HG03354 (cell line): ENCODE measurements around the gene COL20A1.

Experiments
- ATAC-seq: cut with Tn5 transposase; IDR thresholded peaks from one replicate; pipeline ENCODE4 v1.9.1; 2021; ENCODE audit warnings: mild to moderate bottlenecking; ENCODE audit not compliant: unreplicated experiment, poor library complexity, severe bottlenecking

COL20A1 gene

DNA sequence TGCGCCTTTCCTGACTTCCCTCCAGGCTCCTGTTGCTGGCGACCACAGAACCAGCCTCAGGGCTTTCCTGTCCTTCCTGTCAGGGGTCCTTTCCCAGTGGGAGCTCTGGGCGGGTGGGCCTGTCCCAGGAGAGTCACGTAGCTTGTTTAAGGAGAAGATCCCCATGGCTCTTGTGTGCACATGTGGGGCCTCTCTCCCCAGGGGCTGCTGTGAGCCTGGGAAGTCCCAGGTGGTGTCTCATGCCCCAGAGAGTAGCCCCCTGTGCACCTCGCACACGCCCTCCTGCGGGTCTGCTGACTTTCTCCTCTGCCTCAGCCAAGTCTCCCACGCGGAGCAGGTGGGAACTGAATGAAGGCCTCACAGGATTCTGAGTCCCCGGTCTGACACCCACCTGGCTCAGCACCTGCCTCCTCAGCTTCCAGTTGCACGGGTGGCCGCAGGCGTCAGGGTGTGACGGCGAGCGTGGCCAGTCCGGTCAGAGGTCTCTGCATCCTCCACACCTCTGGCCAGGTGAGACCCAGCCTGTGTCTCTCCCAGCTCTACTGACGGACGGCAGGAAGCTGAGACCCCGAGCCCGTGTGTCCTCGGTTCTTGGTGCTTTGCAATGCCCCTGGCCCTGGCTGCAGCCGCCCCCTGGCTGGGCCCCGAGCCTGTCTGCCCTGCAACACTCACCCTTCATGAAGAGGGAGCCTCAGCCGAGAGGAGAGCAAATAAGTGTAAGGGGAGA is 33.1 kb upstream of the COL20A1 start:
- no peak for ATAC-seq

DNA sequence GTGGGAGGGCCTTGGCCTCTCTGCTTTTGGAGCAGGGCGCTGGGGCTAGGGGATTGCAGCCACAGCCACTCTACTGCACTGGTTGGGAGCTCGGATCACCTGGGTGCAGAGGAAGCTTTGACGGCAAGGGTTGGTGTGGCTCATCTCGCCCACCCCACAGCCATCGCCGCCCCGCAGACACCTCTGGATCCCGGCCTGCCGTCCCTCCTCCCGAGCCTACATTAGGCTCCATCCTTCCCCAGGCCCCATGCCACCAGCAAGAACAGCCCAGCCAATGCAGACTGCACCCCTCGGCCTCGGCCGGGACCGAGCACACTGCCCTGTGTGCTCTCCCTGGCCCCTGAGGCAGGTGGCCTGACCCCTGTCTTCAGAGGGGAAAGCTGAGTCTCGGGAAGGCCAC is 32.5 kb upstream of the COL20A1 start:
- ATAC-seq: no peak

DNA sequence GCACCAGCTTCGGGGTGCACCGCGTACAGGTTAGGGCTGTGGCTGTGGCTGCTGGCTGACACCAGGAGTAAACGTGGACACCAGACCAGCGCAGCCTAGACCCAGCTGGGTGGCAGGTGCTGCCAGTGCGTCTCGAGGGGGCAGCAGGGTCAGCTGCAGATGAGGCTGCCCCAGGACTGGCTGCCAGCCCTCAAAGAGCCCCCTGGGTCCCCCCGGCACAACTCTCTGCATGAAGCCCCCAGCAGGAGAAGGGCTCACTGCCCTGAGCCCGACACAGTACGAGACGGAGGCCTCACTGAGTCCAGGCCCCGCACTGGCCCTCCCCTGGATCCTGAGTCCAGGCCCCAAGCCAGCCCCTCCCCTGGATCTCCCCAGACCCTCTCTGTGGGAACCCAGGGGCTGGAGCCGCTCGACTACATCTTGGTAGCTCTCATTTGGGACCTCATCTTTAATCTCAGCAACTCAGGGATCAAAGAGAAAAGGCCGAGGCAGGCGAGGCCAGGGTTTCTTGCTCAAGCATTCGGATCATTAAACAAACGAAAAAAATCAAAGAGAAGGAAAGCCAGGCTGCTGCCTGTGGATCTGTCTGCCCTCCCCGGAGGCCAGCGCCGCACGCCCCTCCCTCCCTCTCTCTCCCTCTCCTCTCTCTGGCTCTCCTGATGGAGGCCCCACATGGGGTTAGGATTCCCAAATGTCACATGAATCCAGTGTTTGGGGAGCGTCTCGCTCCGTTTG is 31.8 kb upstream of the COL20A1 start:
- no peak for ATAC-seq

DNA sequence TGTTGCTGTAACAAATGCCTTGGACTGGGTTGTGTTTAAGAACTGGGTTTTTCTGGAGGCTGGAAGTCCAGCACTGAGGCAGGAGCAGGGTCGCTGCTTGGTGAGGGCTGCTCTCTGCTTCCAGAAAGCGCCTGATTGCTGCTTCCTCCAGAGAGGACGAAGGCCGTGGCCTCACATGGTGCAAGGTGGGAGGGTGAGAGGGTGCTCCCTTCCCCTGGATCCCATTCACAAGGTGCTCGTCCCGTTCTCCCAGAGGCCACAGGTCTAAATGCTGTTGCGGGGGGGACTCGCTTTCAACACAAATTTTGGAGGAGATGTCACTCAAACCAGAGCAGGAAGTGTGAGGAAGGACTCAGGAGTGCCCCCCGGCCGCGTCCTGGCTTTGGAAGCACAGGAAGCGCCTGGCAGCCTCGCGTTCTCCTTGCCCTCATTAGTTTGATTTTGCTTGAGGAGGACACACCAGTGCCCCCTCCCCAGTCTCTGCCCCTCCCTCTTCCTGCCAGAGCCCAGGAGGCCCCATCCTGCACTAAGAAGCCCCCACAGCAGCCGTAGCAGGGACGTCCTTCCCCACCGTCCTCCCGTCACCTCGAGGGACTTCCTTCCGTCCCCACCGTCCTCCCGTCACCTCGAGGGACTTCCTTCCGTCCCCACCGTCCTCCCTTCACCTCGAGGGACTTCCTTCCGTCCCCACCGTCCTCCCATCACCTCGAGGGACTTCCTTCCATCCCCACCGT is 31.0 kb upstream of the COL20A1 start:
- no peak for ATAC-seq

DNA sequence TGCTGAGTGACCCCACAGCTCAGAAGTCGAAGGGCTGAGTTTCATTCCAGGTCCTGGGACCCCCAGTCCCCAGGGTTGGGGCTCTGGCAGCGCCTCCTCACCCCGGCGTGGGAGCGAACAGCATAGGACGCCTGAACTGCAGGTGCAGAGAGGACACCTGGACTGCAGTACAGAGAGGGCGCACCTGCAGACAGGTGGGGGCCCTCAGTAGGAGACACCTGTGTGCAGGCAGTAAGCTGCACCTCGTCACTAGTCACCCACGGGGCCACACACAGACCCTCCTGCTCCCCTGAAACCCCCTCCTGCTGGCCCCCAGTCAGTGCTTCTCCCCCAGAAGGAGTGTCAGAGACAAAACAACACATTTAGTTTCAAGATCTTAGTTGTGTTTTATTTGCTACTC is 30.1 kb upstream of the COL20A1 start:
- no peak for ATAC-seq

DNA sequence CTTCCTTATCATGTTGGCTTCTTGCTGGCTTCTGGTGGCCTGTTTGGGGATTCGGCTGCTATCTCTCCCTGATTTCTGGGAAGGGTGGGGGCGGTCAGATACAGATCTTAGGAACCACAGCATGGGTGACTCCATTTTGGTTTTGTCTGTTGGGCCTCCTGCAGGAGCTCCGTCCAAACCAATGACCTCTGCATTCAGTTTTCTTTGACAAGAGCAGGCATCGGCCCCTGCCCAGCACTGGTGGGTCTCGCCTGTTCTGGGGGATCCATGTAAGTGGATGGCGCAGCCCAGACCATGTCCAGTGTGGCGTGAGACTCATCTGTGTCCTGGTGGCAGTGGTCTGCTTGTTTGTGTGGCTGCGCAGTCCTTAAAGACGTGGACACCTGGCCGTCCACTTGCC is 29.0 kb upstream of the COL20A1 start:
- no peak for ATAC-seq

DNA sequence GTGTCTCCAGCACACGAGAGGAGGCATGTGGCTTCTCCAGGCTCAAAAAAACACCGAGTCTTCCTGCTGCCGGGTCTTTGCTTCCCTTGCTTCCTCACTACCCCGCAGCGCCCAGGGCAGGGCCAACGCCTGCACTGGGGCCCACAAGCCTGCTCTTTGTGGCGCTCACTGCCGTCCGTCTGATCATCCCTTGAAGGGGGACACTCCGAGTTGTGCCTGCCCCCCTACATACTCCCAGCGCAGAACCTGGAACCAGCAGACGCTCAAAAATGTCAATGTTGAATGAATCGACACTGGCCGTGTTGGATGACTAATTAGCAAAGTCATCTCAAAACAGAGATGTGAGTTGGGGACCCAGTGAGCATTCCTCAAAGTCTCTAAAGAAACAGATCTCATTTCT is 28.5 kb upstream of the COL20A1 start:
- ATAC-seq: no peak

DNA sequence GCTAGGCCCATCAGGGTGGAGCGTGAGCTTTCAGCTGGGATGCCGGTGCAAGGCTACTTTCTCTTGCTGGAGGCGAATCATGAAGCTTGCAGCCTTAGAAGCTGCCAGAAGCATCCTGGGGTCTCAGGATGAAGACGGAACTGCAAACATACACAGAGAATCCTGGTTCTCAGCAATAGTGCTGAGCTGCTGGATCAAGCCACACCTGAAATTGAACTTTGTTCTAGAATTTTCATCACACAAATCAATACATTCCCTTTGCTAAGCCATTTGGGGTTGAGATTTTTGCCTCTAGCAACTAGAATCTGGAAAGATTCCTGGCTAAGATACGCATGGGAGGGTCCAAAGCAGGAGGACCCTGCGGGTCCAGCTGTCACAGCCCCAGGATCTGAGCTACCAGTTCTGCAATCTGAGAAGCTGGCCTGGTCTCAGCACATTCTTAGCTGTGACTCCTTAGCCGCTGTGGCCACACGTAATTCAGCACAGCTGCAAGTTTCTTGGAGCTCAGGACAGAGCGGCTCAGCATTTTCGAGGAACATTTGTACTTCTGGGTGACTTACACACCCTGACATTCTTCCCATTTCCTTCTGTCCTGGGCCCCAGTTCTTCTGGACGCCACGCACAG is 27.0 kb upstream of the COL20A1 start:
- no peak for ATAC-seq

DNA sequence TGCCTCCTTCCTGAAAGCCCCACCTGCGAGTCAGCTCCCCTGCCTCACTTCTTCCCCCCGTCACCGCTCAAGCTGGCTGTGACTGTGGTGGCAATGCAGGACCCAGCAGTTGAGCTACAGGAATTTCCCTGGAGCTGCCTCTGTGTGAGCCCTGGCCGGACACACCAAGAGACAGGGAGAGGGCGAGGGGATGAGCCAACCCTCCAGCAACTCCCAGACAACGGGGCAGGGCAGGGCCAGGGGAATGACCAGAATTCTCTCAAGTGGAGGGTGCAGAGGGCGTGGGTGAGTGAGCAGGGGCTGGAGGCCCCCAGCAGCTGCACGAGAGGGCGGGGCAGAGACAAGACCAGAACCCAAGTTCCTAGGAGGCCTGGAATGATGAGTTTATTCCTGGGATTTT is 25.3 kb upstream of the COL20A1 start:
- ATAC-seq: no peak

DNA sequence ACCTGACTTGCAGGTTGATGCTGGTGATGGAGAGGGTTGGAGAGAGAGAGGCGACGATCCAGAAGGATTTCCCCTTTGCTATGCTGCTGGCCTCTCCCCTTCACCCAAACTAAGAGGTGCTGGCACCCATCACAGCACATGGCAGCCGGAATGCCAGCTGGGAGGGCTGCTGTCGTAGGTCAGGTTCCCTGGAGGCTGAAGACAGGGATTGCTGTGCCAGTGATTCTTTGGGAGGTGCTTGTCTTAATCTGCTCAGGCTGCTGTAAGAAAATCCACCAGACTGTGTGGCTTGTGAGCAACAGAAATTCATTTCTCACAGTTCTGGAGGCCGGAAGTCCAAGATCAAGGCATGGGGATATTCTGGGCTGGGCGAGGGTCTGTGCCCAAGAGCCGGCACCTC is 24.7 kb upstream of the COL20A1 start:
- no peak for ATAC-seq

DNA sequence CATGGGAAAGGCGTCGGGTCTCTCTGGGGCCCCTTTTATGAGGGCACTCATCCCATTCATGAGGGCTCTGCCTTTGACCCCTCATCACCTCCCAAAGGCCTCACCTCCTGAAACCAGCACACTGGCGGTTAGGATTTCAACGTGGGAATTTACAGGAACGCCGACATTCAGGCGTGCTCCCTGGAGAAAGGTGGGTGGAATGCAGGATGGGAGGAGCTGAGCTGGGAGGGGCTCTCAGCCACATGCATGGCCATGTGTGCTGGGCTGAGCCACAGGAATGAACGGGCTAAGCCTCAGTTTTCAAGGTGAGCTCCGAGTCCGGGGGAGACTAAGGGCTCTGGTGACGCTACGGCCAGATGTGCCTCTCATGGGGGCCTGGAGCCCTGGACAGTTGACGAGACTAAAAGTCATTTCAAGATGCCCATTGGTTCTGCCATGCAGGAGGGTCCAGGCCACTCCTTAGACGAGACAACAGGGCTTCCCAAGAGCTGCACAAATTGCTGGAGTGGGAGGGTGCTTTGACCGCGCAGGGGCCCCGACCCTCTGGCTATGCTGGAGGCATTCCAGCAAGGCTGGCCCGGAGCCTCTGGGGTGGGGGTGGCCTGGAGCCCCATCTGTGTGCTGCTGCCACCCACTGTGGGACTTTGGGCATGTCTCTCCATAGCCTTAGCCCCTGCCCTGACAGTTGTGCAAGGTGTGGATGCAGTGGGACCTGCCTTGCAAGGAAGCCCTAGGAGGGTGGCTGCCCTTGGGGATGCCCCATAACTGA is 24.1 kb upstream of the COL20A1 start:
- ATAC-seq: no peak

DNA sequence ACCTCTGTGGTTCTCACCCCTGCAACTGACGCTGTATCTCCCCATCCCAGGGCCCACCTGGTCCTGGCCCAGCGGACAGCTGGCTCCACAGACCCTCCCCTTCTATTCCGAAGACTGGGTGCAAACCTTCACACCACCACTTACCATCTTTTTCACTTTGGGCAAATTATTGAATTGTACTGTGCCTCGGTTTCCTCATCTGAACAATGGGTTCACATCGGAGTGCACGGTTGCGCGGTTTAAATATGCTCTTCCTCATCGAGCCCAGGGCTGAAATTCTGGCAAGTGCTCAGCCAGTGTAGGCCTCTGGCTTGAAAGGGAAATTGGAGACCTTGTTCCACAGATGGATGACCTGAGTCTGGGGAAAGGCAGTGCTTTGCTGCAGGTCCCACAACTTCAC is 23.3 kb upstream of the COL20A1 start:
- no peak for ATAC-seq

DNA sequence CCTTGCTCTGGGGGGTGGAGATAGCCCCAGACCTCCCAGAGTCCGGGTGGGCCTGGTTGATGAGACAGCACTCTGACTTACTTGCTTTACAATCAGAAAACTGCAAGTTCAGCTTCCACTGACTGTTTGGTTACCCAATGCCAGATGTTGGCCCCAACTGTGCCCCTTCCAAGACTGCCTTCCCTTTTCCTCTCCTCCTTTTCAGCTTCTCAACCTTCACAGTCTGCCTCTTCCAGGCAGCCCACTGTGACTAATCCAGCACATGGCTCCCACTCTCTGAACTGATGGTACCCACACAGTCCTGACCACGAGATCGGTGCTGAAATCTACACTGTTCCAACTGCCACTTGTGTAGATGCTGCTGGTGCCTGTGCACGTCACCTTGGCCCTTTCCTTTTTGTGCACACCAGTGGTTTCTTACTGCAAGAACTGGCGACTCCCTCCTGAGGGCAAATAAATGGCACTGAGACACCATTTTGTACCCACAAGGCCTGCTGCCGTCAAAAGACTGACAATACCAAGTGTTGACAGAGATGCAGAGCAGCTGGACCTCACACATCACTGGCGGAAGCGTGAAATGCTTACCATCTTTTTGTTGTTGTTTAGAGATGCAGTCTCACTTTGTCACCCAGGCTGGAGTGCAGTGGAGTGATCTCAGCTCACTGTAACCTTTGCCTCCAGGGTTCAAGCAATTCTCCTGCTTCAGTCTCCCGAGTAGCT is 22.2 kb upstream of the COL20A1 start:
- no peak for ATAC-seq

DNA sequence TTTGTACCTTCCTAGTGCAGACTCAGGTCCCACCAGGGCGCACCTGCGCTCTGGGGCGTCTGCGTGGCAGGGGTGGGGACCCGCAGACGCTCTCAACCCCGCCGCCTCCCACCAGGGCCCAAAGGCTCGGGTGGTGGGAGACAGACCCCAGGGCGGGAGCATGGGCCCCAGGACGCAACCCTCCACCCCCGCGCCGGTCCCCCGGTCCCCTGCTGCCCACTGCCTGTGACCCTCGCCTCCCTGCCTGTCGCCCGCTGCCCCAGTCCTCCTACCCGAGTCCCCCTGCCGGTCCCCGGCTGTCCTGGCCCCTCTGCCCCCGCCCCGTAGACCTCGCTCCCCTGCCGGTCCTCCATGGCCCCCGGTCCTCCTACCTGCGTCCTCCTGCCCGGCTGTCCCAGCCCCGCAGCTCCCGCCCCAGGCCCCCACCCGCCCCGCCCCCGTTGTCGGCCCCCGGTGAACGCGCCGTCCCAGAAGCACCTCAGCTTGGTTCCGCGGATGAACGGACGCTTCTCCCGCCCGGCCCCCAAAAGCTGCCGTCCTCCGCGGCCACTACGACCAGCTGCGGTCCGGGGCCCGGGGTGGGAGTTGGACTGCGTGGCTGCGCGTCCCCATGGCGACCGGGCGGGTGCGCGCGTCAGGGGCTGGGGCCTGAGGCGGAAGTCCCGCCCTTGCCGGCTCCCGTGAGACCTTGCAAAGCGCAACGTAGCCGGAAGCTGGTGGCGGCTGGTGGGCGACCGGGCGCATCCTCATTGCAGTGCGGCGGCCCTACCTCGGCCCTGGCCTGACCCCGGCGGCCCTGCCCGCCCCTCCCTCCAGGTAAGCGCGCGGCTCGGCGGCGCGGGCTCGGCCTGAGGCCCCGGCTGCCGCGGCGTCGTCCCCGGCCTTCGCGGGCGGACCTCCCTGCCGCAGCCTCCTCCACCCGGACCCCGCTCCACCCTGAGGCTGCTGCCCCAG is 20.6 kb upstream of the COL20A1 start, which contains the start of gene ARFGAP1:
TSS of gene ARFGAP1 (plus strand) at position 709 of the 954 bp plus-strand sequence. CDS start 2,768 bp downstream, outside the sequence.
- peak; percentile 90 for ATAC-seq

DNA sequence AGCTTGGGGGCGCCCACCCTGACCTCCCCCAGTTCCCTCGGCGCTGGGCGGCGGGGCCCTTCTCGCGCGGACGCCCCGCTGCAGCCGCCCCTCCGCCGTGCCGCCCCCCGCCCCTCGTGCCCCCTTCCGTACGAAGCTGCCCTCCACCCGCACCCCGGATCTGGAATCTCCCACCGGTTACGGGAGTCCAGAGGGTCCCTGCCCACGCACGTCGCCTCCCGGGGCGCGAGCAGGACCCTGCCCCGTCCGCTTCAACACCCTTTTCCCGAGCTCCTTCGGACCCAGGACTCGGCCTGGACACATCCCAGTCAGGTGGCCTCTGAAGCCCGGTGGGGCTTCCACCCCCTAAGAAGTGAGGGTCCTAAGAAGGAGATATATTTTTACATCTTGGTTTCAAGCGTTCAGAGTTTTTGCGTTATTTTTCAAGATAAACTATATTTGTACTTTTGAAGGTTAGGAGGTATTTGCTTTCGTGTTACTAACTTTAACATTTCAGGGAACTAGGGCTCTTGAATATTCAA is 19.9 kb upstream of the COL20A1 start:
- peak; percentile 9 for ATAC-seq

DNA sequence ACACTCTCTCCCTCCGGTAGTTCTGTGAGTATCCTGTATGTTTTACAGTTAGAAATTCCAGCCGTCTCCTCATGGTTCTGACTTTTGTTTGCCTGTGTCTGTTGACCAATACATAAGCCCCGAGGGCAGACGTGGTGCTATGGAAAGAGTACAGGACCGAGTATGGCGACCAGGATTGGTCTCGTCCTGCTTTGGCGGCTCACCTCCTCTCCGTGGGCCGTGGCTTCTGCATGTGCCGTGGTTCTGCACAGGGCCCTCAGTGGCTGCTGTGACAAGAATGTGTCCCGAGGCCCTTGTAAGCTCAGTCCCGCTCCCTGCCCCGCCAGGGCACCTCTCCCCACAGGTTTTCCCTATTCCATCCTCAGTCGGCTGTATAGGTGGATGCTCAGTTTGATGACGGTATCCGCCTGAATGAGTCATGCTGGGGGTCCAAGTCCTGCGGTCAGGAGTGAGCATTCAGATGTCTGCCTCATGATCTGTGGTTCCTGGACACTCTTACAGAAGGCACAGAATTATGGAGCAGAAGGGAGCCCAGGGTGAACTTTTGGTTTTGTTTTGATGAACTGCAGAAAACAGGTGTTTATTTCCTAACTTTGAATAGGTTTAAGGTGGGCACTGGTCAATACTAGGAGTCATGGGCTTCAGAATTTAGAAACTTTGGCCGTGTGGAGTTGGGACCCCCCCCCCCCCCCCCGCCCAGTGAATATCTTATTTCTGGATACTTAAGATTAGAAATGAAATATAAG is 19.2 kb upstream of the COL20A1 start:
- ATAC-seq: no peak
